ENCODE measurements around the gene ISYNA1. TPM values are rescaled to one million over a fixed set of nuclear protein-coding genes. Genes with fewer than 3 reads are reported as not detected.

ISYNA1 gene
- total RNA-seq, 1 donor from 2014 or later, result 178 TPM

GRCh38 chr19:18424890-18425514 lies 12.9 kb downstream of the ISYNA1 start:
- TF ChIP-seq, protein P1, sequence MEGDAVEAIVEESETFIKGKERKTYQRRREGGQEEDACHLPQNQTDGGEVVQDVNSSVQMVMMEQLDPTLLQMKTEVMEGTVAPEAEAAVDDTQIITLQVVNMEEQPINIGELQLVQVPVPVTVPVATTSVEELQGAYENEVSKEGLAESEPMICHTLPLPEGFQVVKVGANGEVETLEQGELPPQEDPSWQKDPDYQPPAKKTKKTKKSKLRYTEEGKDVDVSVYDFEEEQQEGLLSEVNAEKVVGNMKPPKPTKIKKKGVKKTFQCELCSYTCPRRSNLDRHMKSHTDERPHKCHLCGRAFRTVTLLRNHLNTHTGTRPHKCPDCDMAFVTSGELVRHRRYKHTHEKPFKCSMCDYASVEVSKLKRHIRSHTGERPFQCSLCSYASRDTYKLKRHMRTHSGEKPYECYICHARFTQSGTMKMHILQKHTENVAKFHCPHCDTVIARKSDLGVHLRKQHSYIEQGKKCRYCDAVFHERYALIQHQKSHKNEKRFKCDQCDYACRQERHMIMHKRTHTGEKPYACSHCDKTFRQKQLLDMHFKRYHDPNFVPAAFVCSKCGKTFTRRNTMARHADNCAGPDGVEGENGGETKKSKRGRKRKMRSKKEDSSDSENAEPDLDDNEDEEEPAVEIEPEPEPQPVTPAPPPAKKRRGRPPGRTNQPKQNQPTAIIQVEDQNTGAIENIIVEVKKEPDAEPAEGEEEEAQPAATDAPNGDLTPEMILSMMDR (IDR thresholded peaks at IDR 0.05), result no peak
- H3K4me1 Mint-ChIP-seq (ENCODE audit: unreplicated experiment), result peaks cover 43% of the 10 kb centered on the region
- no peak overlapping the region for H3K4me3 Mint-ChIP-seq (ENCODE audit: unreplicated experiment)
- H3K27ac Mint-ChIP-seq (ENCODE audit: unreplicated experiment), result no peak overlapping the region
- H3K27me3 Mint-ChIP-seq (ENCODE audit: unreplicated experiment), result no peaks in the 10 kb centered on the region
- peaks cover 3% of the 10 kb centered on the region for H3K36me3 Mint-ChIP-seq (ENCODE audit: unreplicated experiment)
- DNase-seq (ENCODE audit: extremely low spot score, unreplicated experiment), result no peak
- H3K9me3 Mint-ChIP-seq (ENCODE audit: unreplicated experiment), result no peaks in the 10 kb centered on the region

DNA sequence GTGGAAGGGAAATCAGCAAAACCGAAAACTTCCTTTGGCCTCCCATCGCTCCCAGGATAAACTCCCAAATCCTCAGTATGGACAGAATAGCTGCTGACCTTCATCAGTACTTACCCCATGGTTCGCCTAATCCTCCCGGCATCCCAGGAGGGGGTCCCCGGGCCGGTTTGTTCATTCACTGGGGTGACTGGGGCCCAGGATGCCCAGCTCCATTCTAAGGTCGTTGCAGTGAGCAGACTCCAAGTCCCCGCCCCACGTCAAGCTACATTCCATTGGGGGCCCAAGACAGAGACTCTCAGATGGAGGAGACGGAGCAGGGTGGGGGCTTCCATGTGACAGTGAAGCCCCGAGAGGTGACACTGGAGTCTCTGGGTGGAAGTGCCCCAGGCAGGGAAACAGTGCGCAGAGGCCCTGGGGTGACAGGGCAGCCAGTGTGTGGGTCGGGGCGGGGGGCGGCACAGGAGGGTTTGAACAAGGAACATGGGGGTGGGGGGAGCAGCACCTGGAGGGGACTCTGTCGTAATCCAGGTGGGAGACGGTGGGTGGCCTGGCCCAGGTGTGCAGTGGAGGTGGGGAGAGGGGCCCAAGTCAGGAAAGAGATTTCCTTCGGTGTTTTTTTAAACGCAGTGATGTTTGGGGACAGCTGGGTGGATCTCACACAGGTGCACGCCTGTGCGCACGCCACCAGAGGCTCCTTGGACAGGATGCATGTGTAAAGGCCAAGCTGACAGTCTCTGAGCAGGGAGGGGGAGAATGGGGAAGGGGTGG lies 13.6 kb downstream of the ISYNA1 start:
- DNase-seq (ENCODE audit: extremely low spot score, unreplicated experiment), result no peak
- TF ChIP-seq, protein P1 (IDR thresholded peaks at IDR 0.05), result no peak
- Mint-ChIP-seq H3K27ac (ENCODE audit: unreplicated experiment) (no peak overlapping the region), H3K4me3 (ENCODE audit: unreplicated experiment) (no peak overlapping the region), H3K9me3 (ENCODE audit: unreplicated experiment) (no peaks in the 10 kb centered on the region), H3K36me3 (ENCODE audit: unreplicated experiment) (peaks cover 3% of the 10 kb centered on the region), H3K27me3 (ENCODE audit: unreplicated experiment) (no peaks in the 10 kb centered on the region), H3K4me1 (ENCODE audit: unreplicated experiment) (peaks cover 37% of the 10 kb centered on the region)

GRCh38 chr19:18423258-18424020 lies 14.5 kb downstream of the ISYNA1 start:
- Mint-ChIP-seq H3K27me3 (ENCODE audit: unreplicated experiment) (no peaks in the 10 kb centered on the region), H3K4me1 (ENCODE audit: unreplicated experiment) (peaks cover 41% of the 10 kb centered on the region), H3K9me3 (ENCODE audit: unreplicated experiment) (no peaks in the 10 kb centered on the region), H3K36me3 (ENCODE audit: unreplicated experiment) (peaks cover 3% of the 10 kb centered on the region), H3K4me3 (ENCODE audit: unreplicated experiment) (no peak overlapping the region), H3K27ac (ENCODE audit: unreplicated experiment) (peak overlapping the region; percentile 34)
- no peak for DNase-seq (ENCODE audit: extremely low spot score, unreplicated experiment)
- TF ChIP-seq, protein P1 (IDR thresholded peaks at IDR 0.05), result no peak

GRCh38 chr19:18422530-18423191 lies 15.3 kb downstream of the ISYNA1 start:
- Mint-ChIP-seq H3K27me3 (ENCODE audit: unreplicated experiment) (no peaks in the 10 kb centered on the region), H3K4me1 (ENCODE audit: unreplicated experiment) (peaks cover 49% of the 10 kb centered on the region), H3K36me3 (ENCODE audit: unreplicated experiment) (peaks cover 3% of the 10 kb centered on the region), H3K9me3 (ENCODE audit: unreplicated experiment) (no peaks in the 10 kb centered on the region), H3K27ac (ENCODE audit: unreplicated experiment) (peak overlapping the region; percentile 10), H3K4me3 (ENCODE audit: unreplicated experiment) (no peak overlapping the region)
- TF ChIP-seq, protein P1 (IDR thresholded peaks at IDR 0.05), result no peak
- no peak for DNase-seq (ENCODE audit: extremely low spot score, unreplicated experiment)

All from osteocyte (in vitro differentiated cells).